Measurements from ENCODE around the gene PLSCR3. TPM values are rescaled to one million over a fixed set of nuclear protein-coding genes. Genes with fewer than 3 reads are reported as not detected.
A peak's percentile ranks its signal among the peaks of the same experiment; 100 is the strongest.

PLSCR3 gene
- total and polyA plus RNA-seq, 4 donors: 19.2 to 43.0 (median 34.2) TPM

DNA sequence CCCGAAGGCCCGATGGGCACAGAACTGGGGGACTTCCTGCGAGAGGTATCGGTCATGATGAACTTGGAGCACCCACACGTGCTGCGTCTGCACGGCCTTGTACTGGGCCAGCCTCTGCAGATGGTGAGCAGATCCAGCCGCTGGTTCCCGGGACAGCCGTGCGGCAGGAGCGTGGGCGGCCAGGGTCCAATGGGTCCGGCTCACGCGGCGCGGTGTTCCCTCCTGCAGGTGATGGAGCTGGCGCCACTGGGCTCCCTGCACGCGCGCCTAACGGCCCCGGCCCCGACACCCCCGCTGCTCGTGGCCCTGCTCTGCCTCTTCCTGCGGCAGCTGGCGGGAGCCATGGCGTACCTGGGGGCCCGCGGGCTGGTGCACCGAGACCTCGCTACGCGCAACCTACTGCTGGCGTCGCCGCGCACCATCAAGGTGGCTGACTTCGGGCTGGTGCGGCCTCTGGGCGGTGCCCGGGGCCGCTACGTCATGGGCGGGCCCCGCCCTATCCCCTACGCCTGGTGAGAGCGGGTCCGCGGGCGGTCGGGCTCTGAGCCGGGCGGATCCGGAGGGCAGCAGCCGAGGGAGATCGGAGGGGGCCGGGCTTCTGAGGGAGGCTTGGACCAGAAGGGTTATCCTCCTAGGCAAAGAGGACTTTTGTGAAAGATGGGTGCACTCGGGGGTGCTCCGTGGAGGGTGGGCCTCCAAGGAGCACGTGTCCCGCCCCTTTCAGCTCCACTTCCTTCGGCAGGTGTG is 10.4 kb downstream of the PLSCR3 start:
- Histone ChIP-seq H3K27ac (ENCODE audit: low read depth in 1 of 2, low read length in 1 of 2) (no peak overlapping the region), H3K9ac (ENCODE audit: insufficient read depth in 1 of 2, low read length in 2 of 2) (no peak overlapping the region), H3K27me3 (ENCODE audit: control insufficient read depth in 3 of 3, insufficient read depth in 3 of 3, low read length in 2 of 3) (peaks cover 0 to 9% (median 0%) of the 10 kb centered on the region in 3 donors), H3K36me3 (ENCODE audit: control insufficient read depth in 4 of 4, insufficient read depth in 4 of 4, low read length in 4 of 4) (peaks cover 0 to 13% (median 3%) of the 10 kb centered on the region in 4 donors), H3K4me3 (peak overlapping the region; percentile 11), H3K4me1 (ENCODE audit: control insufficient read depth in 5 of 5, insufficient read depth in 5 of 5, low read length in 5 of 5) (peaks cover 0 to 30% (median 15%) of the 10 kb centered on the region in 5 donors), H3K9me3 (ENCODE audit: control insufficient read depth in 4 of 4, insufficient read depth in 3 of 4, low read length in 3 of 4) (no peaks in the 10 kb centered on the region)
- DNase-seq: peak; percentile 57 to 71 (median 69)
- no peak for ATAC-seq (ENCODE audit: insufficient read depth, low FRiP score)
- TF ChIP-seq, protein P1, sequence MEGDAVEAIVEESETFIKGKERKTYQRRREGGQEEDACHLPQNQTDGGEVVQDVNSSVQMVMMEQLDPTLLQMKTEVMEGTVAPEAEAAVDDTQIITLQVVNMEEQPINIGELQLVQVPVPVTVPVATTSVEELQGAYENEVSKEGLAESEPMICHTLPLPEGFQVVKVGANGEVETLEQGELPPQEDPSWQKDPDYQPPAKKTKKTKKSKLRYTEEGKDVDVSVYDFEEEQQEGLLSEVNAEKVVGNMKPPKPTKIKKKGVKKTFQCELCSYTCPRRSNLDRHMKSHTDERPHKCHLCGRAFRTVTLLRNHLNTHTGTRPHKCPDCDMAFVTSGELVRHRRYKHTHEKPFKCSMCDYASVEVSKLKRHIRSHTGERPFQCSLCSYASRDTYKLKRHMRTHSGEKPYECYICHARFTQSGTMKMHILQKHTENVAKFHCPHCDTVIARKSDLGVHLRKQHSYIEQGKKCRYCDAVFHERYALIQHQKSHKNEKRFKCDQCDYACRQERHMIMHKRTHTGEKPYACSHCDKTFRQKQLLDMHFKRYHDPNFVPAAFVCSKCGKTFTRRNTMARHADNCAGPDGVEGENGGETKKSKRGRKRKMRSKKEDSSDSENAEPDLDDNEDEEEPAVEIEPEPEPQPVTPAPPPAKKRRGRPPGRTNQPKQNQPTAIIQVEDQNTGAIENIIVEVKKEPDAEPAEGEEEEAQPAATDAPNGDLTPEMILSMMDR (IDR thresholded peaks at IDR 0.05; ENCODE audit: control extremely low read depth, extremely low read depth): no peak
- 11 to 28% methylated on average over 63 to 65 of the region's 65 CpGs for WGBS, 2 donors

DNA sequence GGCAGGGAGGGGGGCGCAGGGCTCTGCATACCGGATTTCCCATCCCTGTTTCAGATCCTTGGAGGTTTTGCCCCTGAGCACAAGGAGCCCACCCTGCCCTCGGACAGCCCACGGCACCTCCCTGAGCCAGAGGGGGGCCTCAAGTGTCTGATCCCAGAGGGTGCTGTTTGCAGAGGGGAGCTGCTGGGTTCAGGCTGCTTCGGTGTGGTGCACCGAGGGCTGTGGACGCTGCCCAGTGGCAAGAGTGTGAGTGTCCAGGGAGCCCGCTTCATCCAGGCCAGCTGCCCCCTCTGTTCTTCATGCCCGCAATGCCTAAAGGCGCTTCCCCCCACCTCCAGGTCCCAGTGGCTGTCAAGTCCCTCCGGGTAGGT is 11.0 kb downstream of the PLSCR3 start:
- WGBS, 2 donors: 86 to 91% methylated on average over 11 of the region's 11 CpGs
- DNase-seq: no peak
- H3K4me1 ChIP-seq (ENCODE audit: control insufficient read depth in 5 of 5, insufficient read depth in 5 of 5, low read length in 5 of 5): peaks cover 0 to 30% (median 15%) of the 10 kb centered on the region in 5 donors

DNA sequence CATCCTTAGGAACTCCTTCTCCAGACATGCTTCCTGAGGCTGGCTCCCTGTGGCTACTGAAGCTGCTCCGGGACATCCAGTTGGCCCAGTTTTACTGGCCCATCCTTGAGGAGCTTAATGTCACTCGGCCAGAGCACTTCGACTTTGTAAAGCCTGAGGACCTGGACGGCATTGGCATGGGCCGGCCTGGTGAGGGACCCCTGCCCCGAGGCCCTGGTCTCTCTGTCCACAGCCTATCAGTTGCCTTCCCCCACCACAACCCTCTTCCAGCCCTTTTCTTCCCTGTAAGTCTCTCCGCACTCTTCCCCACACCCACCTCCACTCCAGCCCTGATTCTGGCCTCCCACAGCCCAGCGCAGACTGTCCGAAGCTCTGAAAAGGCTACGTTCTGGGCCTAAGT is 11.4 kb downstream of the PLSCR3 start:
- 94 to 96% methylated on average over 10 of the region's 10 CpGs for WGBS, 2 donors
- DNase-seq (no peak), ATAC-seq (ENCODE audit: insufficient read depth, low FRiP score) (no peak)
- Histone ChIP-seq H3K4me3 (no peak overlapping the region), H3K36me3 (ENCODE audit: control insufficient read depth in 4 of 4, insufficient read depth in 4 of 4, low read length in 4 of 4) (peaks cover 0 to 6% (median 1%) of the 10 kb centered on the region in 4 donors), H3K4me1 (ENCODE audit: control insufficient read depth in 5 of 5, insufficient read depth in 5 of 5, low read length in 5 of 5) (peaks cover 0 to 30% (median 15%) of the 10 kb centered on the region in 5 donors), H3K27me3 (ENCODE audit: control insufficient read depth in 3 of 3, insufficient read depth in 3 of 3, low read length in 2 of 3) (peaks cover 0 to 9% (median 0%) of the 10 kb centered on the region in 3 donors), H3K9ac (ENCODE audit: insufficient read depth in 1 of 2, low read length in 2 of 2) (no peak overlapping the region), H3K9me3 (ENCODE audit: control insufficient read depth in 4 of 4, insufficient read depth in 3 of 4, low read length in 3 of 4) (no peaks in the 10 kb centered on the region), H3K27ac (ENCODE audit: low read depth in 1 of 2, low read length in 1 of 2) (no peak overlapping the region)
- TF ChIP-seq, protein P1 (IDR thresholded peaks at IDR 0.05; ENCODE audit: control extremely low read depth, extremely low read depth): no peak

More for the DNA sequence above, 11.0 kb downstream of the PLSCR3 start:
- TF ChIP-seq, protein P1 (IDR thresholded peaks at IDR 0.05; ENCODE audit: control extremely low read depth, extremely low read depth): no peak
- H3K36me3 ChIP-seq (ENCODE audit: control insufficient read depth in 4 of 4, insufficient read depth in 4 of 4, low read length in 4 of 4): peaks cover 0 to 7% (median 3%) of the 10 kb centered on the region in 4 donors
- no peak for ATAC-seq (ENCODE audit: insufficient read depth, low FRiP score)
- no peak overlapping the region for H3K9ac ChIP-seq (ENCODE audit: insufficient read depth in 1 of 2, low read length in 2 of 2)
- peaks cover 0 to 9% (median 0%) of the 10 kb centered on the region in 3 donors for H3K27me3 ChIP-seq (ENCODE audit: control insufficient read depth in 3 of 3, insufficient read depth in 3 of 3, low read length in 2 of 3)
- no peaks in the 10 kb centered on the region for H3K9me3 ChIP-seq (ENCODE audit: control insufficient read depth in 4 of 4, insufficient read depth in 3 of 4, low read length in 3 of 4)
- no peak overlapping the region for H3K4me3 ChIP-seq
- no peak overlapping the region for H3K27ac ChIP-seq (ENCODE audit: low read depth in 1 of 2, low read length in 1 of 2)

Data from lung (tissue), 12 donors.